Esophagus squamous epithelium (tissue), 5 donors: ENCODE results near the gene SOX11. TPM values are rescaled to one million over a fixed set of nuclear protein-coding genes. Genes with fewer than 3 reads are reported as not detected.
"Not testable (repeated sequence)": the region's sequence is repeated elsewhere in the genome, so short reads cannot be mapped to it uniquely, and the experiment has no call there.

Experiments used
- DNase-seq: peaks from one replicate; lab custom pipeline; 2025; lab: John Stamatoyannopoulos, UW
- H3K27ac ChIP-seq, 4 donors: fragments of 200-600 bp; sonication (generic); one replicate each; pipeline ENCODE4 v1.5.1; 2016 to 2019; ENCODE audit warnings: mild to moderate bottlenecking in 1 of 4
- H3K27me3 ChIP-seq, 4 donors: fragments of 200-600 bp; sonication (generic); 1 replicate in 3 of 4; 2 replicates in 1 of 4; pipeline versions ENCODE4 v1.5.1 to v1.6.0; 2017 to 2021; ENCODE audit warnings: antibody characterized with exemption in 1 of 4
- H3K36me3 ChIP-seq, 3 donors: fragments of 200-600 bp; sonication (generic); one replicate each; pipeline ENCODE4 v1.5.1; 2016 to 2019
- H3K4me1 ChIP-seq, 3 donors: fragments of 200-600 bp; sonication (generic); one replicate each; pipeline ENCODE4 v1.5.1; 2017 to 2019
- H3K4me3 ChIP-seq, 4 donors: fragments of 200-600 bp; sonication (generic); 1 replicate in 3 of 4; 2 replicates in 1 of 4; pipeline ENCODE4 v1.5.1; 2016 to 2019; ENCODE audit warnings: mild to moderate bottlenecking in 2 of 4, moderate library complexity in 1 of 4
- H3K9me3 ChIP-seq, 3 donors: fragments of 200-600 bp; sonication (generic); one replicate each; pipeline ENCODE4 v1.5.1; 2016 to 2019
- POLR2A ChIP-seq, 4 donors: fragments of 450-650 bp; IDR thresholded peaks; one replicate each; pipeline ENCODE4 v1.6.1; 2017; ENCODE audit warnings: antibody characterized with exemption in 4 of 4, mild to moderate bottlenecking in 4 of 4, moderate library complexity in 3 of 4
- WGBS, 2 donors: methylation state at CpG; one replicate each; pipeline ENCODE4 v1.1.5; 2018; 5-methylcytosine and 5-hydroxymethylcytosine counted together
- intact Hi-C: fragments of 100-400 bp; cut with DNase I; formaldehyde crosslinking; loops from one replicate; pipeline ENCODE4 v1.15.0; 2022
- total RNA-seq, 4 donors: library from RNA; depleted of rRNA; stranded (reverse); fragments of >200 nt; gene quantifications; one replicate each; pipeline ENCODE4 v1.1.0, GENCODE V29; 2016
- TF ChIP-seq, protein P1 (sequence below), 6 experiments: fragments of 450-650 bp in 4 of 6; fragments of 200-600 bp in 2 of 6; sonication (generic) in 2 of 6; IDR thresholded peaks; one replicate each; pipeline ENCODE4 v1.5.1; 2016 to 2019; ENCODE audit warnings: antibody characterized with exemption in 6 of 6, mild to moderate bottlenecking in 4 of 6, moderate library complexity in 4 of 6
- donor health status: DM: yes; HTN: yes; CAD: no.

SOX11 gene
- total RNA-seq, 4 donors from 2014 or later, result not detected

DNA sequence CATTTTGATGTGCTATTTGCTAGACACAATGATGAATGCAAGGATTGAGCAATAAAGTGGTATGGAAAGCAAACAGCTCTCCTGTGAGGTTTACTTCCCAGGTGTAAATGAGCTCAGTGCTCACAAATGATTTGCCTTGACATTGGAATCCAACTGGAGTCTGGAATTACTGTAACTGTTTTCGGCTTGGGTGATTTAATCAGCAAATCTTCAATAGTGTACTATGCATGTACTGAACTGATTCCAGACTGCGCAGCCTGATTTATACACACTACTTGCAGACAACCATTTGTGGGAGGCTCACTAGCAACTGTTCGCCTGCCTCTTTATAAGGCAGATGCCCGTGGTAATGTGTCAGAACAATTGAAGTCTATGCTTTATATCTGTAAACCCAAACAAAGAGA lies 27.9 kb upstream of the SOX11 start:
- Histone ChIP-seq H3K36me3 (no peaks in the 10 kb centered on the region), H3K27me3 (no peaks in the 10 kb centered on the region), H3K9me3 (no peaks in the 10 kb centered on the region), H3K4me1 (no peaks in the 10 kb centered on the region), H3K27ac (no peak overlapping the region), H3K4me3 (no peak overlapping the region)
- TF ChIP-seq, protein P1, sequence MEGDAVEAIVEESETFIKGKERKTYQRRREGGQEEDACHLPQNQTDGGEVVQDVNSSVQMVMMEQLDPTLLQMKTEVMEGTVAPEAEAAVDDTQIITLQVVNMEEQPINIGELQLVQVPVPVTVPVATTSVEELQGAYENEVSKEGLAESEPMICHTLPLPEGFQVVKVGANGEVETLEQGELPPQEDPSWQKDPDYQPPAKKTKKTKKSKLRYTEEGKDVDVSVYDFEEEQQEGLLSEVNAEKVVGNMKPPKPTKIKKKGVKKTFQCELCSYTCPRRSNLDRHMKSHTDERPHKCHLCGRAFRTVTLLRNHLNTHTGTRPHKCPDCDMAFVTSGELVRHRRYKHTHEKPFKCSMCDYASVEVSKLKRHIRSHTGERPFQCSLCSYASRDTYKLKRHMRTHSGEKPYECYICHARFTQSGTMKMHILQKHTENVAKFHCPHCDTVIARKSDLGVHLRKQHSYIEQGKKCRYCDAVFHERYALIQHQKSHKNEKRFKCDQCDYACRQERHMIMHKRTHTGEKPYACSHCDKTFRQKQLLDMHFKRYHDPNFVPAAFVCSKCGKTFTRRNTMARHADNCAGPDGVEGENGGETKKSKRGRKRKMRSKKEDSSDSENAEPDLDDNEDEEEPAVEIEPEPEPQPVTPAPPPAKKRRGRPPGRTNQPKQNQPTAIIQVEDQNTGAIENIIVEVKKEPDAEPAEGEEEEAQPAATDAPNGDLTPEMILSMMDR (IDR thresholded peaks at IDR 0.05), result no peak
- no peak for TF ChIP-seq POLR2A (IDR thresholded peaks at IDR 0.05)
- no peak for DNase-seq
- intact Hi-C loops, result no loop called here
- 72 to 79% methylated on average over 4 of the region's 4 CpGs for WGBS, 2 donors

DNA sequence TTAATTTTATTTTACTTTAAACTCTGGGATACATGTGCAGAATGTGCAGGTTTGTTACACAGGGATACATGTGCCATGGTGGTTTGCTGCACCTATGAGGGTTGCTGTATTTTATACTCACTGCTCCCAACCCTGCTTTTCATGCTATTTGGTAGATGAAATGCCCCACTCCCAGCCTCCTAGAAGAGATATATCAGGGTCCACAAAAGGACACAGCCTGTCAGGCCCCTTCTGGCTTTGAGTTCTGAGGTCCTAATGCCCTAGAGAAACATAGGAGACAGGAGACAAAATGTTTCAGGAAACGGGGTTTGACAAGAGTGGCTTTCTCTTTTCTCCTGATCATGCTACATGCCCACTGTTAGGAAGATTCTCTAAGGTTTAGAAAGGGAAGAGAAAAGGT lies 27.1 kb upstream of the SOX11 start:
- WGBS, 2 donors, result 73 to 86% methylated on average over 1 of the region's 1 CpG
- no peak for DNase-seq
- TF ChIP-seq, protein P1 (IDR thresholded peaks at IDR 0.05), result no peak
- no peak for TF ChIP-seq POLR2A (IDR thresholded peaks at IDR 0.05)
- H3K4me1 ChIP-seq, result no peaks in the 10 kb centered on the region
- H3K36me3 ChIP-seq, result no peaks in the 10 kb centered on the region
- no peak overlapping the region for H3K4me3 ChIP-seq
- intact Hi-C loops, result no loop called here
- no peaks in the 10 kb centered on the region for H3K27me3 ChIP-seq
- no peak overlapping the region for H3K27ac ChIP-seq
- H3K9me3 ChIP-seq, result no peaks in the 10 kb centered on the region

DNA sequence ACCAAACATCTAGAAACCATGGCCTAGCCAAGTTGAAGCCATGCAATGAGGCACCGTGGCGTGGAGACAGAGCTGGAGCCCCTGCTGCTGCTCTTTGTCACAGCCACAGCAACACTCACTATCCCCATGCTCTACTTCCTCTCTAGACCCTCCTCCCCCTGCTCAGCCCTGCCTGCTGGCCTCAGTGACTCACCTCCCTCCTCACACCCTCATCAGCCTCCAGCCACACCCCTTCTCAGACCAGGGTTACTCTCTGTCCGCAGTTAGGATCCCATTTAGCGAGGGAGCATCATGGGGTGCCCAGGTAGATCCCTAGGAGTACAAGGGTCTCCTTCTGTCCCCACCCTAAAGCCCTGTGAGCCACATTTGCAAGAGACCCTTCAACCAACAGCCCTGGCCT lies 25.4 kb upstream of the SOX11 start:
- 78 to 87% methylated on average over 2 to 4 of the region's 4 CpGs for WGBS, 2 donors
- no peaks in the 10 kb centered on the region for H3K36me3 ChIP-seq
- H3K9me3 ChIP-seq, result no peaks in the 10 kb centered on the region
- H3K4me1 ChIP-seq, result no peaks in the 10 kb centered on the region
- TF ChIP-seq POLR2A (IDR thresholded peaks at IDR 0.05), result no peak
- H3K27ac ChIP-seq, result no peak overlapping the region
- intact Hi-C loops, result no loop called here
- H3K27me3 ChIP-seq, result peaks cover 0 to 4% (median 0%) of the 10 kb centered on the region in 4 donors
- no peak overlapping the region for H3K4me3 ChIP-seq
- no peak for DNase-seq

DNA sequence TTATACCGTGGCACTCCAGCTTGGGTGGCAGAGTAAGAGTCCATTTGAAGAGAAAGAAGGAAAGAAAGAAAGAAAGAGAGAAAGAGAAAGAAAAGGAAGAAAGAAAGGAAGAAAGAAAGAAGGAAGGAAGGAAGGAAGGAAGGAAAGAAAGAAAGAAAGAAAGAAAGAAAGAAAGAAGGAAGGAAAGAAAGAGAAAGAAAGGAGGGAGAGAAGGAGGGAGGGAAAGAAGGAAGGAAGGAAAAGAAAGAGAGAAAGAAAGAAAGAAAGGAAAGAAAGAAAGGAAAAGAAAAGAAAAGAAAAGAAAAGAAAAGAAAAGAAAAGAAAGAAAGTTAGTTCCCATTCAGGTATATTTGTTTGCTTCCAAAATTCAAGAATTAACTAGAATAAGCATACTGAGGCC lies 24.5 kb upstream of the SOX11 start:
- 92 to 100% methylated on average over 1 of the region's 1 CpG for WGBS, 2 donors
- H3K27me3 ChIP-seq, result peaks cover 0 to 12% (median 0%) of the 10 kb centered on the region in 4 donors
- H3K9me3 ChIP-seq, DNase-seq, H3K36me3 ChIP-seq, H3K27ac ChIP-seq, H3K4me3 ChIP-seq, intact Hi-C loops, H3K4me1 ChIP-seq: not testable (repeated sequence)

DNA sequence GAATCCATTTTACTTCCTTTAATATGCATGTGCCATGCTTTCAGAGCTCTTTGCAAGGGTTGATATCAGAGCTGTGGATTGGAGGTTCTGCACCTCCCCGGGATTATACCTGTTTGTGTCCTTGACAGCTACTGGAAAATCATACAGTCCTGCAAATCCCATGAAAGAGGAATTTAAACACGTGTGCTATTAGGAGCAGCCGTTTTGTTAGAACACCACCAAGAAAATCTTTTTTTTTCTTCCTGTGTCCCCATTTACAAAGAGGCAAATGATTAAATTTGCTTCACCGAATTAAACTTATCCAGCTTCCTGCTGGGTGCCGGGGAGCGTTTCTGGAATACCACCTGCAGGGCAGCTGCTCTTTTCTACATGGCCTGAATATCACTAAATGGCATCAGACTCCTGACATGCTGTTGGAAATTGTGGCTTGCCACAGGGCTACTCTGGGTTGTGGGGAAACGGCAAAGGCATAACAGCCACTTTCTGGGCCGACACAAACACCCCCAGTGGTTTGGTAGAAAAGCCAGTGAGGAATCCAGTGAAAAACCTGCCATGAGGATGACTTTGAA lies 23.4 kb upstream of the SOX11 start:
- Histone ChIP-seq H3K4me1 (peaks cover 0 to 5% (median 0%) of the 10 kb centered on the region in 3 donors), H3K9me3 (no peaks in the 10 kb centered on the region), H3K27ac (no peak overlapping the region), H3K36me3 (no peaks in the 10 kb centered on the region), H3K27me3 (peaks cover 0 to 24% (median 0%) of the 10 kb centered on the region in 4 donors), H3K4me3 (no peak overlapping the region)
- TF ChIP-seq, protein P1 (IDR thresholded peaks at IDR 0.05), result no peak
- TF ChIP-seq POLR2A (IDR thresholded peaks at IDR 0.05), result no peak
- WGBS, 2 donors, result 78 to 80% methylated on average over 8 of the region's 8 CpGs
- no peak for DNase-seq
- intact Hi-C loops, result no loop called here

DNA sequence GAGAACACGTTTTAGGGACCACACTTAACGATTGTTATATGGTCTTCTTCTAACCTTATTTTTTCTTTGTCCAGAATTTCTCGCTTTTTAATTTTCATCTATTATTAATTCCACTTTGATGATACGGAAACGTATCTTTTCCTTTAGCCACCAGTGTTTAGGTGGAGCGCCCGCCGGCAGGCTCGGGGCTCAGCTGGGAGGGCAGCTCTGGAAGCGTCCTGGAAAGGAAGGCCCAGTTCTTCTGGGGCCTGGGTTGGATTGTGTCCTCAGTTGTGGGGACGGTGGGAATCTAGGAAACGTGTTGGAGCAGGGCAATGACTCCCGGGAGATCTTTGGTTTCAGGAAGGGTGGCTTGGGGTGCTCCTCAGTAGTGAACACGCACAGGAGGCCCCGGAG lies 19.4 kb upstream of the SOX11 start:
- Histone ChIP-seq H3K27ac (no peak overlapping the region), H3K36me3 (no peaks in the 10 kb centered on the region), H3K4me3 (no peak overlapping the region), H3K4me1 (peaks cover 0 to 5% (median 0%) of the 10 kb centered on the region in 3 donors), H3K27me3 (peaks cover 0 to 49% (median 0%) of the 10 kb centered on the region in 4 donors), H3K9me3 (no peaks in the 10 kb centered on the region)
- intact Hi-C loops, result no loop called here
- TF ChIP-seq, protein P1 (IDR thresholded peaks at IDR 0.05), result no peak
- TF ChIP-seq POLR2A (IDR thresholded peaks at IDR 0.05), result no peak
- 67 to 73% methylated on average over 5 of the region's 15 CpGs for WGBS, 2 donors
- DNase-seq, result no peak
